BLaER1 treated with 17β-estradiol and CSF1 and Interleukin-3, amounts not matched to agents 10 nM and 100 nM (cell line): ENCODE data around the gene ARHGDIA.

ENCODE experiments used
- H3K27ac ChIP-seq, 11 experiments: shearing (Covaris generic); formaldehyde crosslinking; 2 replicates each; pipeline ENCODE4 v1.8.1; 2022
- H3K27me3 ChIP-seq, 11 experiments: shearing (Covaris generic); formaldehyde crosslinking; 2 replicates each; pipeline ENCODE4 v1.8.1; 2022
- H3K36me3 ChIP-seq, 11 experiments: shearing (Covaris generic); formaldehyde crosslinking; 2 replicates each; pipeline ENCODE4 v1.8.1; 2022
- H3K4me1 ChIP-seq, 10 experiments: shearing (Covaris generic); formaldehyde crosslinking; 2 replicates each; pipeline ENCODE4 v1.8.1; 2022
- H3K4me2 ChIP-seq, 11 experiments: shearing (Covaris generic); formaldehyde crosslinking; 2 replicates each; pipeline ENCODE4 v1.8.1; 2022
- H3K4me3 ChIP-seq, 10 experiments: shearing (Covaris generic); formaldehyde crosslinking; 2 replicates each; pipeline ENCODE4 v1.8.1; 2022
- H3K9ac ChIP-seq, 11 experiments: shearing (Covaris generic); formaldehyde crosslinking; 2 replicates each; pipeline ENCODE4 v1.8.1; 2022
- H3K9me3 ChIP-seq, 11 experiments: shearing (Covaris generic); formaldehyde crosslinking; replicated peaks in 1 of 11; 2 replicates each; pipeline ENCODE4 v1.8.1; 2022
- H4K20me1 ChIP-seq, 11 experiments: shearing (Covaris generic); formaldehyde crosslinking; 2 replicates each; pipeline ENCODE4 v1.8.1; 2022
- Cebpa-rat ChIP-seq, 11 experiments: shearing (Covaris generic); IDR thresholded peaks; 2 replicates each; pipeline ENCODE4 v1.8.1; 2022

Gene ARHGDIA

DNA sequence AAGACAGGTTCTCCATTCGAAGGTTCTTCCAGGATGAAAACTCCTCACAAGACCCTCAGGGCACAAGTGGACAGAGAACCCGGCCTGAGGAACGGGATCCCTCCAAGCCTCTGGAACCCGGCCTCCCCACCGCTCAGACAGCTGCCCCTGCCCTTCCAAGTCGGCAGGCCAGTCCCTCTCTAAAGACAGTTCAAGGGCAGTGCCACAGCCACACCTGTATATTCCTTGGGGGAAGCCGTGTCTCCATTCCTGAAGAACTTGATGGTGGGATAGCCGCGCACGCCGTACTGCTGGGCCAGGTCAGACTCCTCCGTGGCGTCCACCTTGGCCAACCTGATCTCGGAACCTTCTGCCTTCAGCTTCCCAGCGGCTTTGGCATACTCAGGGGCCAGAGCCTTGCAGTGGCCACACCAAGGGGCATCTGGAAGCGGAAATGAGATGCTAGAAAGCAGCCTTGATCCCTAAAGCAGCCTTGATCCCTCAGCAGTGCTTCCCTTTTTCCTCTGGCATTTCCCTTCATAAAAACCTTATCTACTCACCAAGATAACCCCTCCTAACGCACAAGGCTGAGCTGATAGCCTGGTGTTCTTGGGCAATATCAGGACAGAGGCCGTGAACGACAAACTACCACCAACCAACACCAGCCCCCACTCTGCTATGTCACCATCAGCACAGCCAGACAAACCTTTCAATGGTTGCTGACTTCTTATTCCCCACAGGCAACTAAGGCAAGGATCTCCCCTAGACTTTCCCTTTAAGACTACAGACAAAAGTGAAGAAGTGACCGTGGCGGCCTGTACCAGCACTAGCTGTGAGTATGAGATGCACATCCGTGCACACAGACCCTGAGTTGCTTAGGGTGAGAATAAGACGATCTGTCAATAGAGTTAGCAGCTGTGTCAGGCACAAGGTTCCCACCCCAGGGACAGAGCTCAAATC lies 11.9 kb downstream of the ARHGDIA start:
- Histone ChIP-seq H3K9ac (peak overlapping the region; percentile 89 to 96 (median 94)), H3K36me3 (peaks cover 51 to 65% (median 58%) of the 10 kb centered on the region in 11 experiments), H3K4me2 (peak overlapping the region; percentile 91 to 99 (median 98)), H3K4me3 (peak overlapping the region; percentile 78 to 99 (median 92)), H3K27ac (peak overlapping the region; percentile 79 to 91 (median 87); a peak in 21 of 22 replicates), H3K9me3 (no peaks in the 10 kb centered on the region), H4K20me1 (peaks cover 54 to 71% (median 63%) of the 10 kb centered on the region in 11 experiments; a peak in 21 of 22 replicates), H3K4me1 (peaks cover 50 to 70% (median 55%) of the 10 kb centered on the region in 10 experiments), H3K27me3 (no peaks in the 10 kb centered on the region)
- TF ChIP-seq Cebpa-rat (IDR thresholded peaks at IDR 0.05) = no peak

- Histone ChIP-seq H3K4me1 (peaks cover 42 to 61% (median 46%) of the 10 kb centered on the region in 10 experiments), H3K4me2 (peak overlapping the region; percentile 91 to 99 (median 98)), H4K20me1 (peaks cover 55 to 73% (median 65%) of the 10 kb centered on the region in 11 experiments; a peak in 21 of 22 replicates), H3K9me3 (no peaks in the 10 kb centered on the region), H3K27ac (peak overlapping the region in 10 of 11 experiments; percentile 81 to 91 (median 87); a peak in 16 of 22 replicates), H3K9ac (peak overlapping the region; percentile 89 to 96 (median 94)), H3K36me3 (peaks cover 59 to 70% (median 61%) of the 10 kb centered on the region in 11 experiments), H3K27me3 (no peaks in the 10 kb centered on the region), H3K4me3 (peak overlapping the region; percentile 78 to 99 (median 92))
- TF ChIP-seq Cebpa-rat (IDR thresholded peaks at IDR 0.05) = no peak
Observed at GRCh38 chr17:81858170-81858966, 12.8 kb downstream of the ARHGDIA start.

DNA sequence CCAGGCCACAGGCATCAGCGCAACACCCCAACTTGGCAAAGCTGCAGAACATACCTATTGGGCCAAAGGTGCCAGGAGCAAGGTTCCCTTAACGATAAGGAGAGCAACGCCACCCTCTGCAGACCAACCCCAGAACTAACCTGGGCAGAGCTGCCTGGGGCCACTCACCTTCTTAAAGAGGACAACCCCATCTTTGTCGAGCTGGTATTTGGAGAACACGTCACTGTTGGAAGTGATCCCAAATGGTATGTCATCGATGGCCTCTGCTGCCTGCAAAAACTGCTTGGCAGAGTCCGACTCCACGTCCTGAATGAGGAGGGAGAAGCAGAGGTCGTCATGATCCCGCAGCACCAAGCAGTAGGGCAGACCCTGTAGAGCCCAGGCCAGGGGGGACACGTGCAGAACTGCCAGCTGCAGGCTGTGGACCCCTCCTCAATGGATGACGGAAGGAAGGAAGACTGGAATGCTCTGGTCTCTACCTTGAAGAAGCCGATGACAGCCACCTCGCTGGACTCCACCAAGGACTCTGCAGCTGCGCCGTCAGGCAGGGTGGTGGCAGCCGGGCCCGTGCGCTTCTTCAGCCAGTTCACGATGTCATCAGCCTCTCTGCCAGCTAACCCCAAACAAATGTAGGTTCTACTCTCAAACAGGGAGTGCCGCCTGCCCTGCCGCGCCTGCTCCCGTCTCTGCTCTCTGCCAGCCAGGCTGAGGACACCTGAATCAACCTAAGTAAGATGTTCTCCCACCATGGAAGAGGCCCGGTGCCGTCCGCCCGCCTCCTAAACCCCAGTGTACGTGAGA lies 16.0 kb downstream of the ARHGDIA start:
- Histone ChIP-seq H4K20me1 (peaks cover 71 to 100% (median 97%) of the 10 kb centered on the region in 11 experiments; a peak in 21 of 22 replicates), H3K27me3 (no peaks in the 10 kb centered on the region), H3K4me1 (peaks cover 22 to 42% (median 26%) of the 10 kb centered on the region in 10 experiments), H3K4me2 (no peak overlapping the region), H3K4me3 (no peak overlapping the region), H3K9me3 (no peaks in the 10 kb centered on the region), H3K27ac (no peak overlapping the region), H3K9ac (peak overlapping the region in 9 of 11 experiments; percentile 2 to 96 (median 33); a peak in 12 of 22 replicates), H3K36me3 (peaks cover 88 to 95% (median 92%) of the 10 kb centered on the region in 11 experiments)
- TF ChIP-seq Cebpa-rat (IDR thresholded peaks at IDR 0.05) = no peak

DNA sequence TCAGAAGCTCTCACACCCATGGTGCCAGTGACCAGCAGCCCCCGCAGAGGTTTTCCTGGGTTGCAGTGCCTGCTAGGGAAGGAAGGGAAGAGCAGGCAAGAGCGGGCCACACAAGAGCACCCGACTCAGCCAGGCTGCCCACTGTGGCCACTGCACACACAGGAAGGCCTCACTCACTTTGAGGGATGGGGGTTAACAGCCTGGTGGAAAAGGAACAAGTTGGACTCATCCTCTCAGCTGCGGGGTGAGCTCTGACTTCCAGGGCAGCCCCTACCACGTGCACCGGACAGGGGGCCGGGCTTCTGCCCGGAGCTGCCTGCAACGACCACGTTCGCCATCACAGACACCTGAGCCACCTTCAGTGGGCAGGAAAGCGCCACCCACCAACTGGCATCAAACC lies 18.9 kb downstream of the ARHGDIA start:
- H4K20me1 ChIP-seq = peaks cover 49 to 100% (median 79%) of the 10 kb centered on the region in 11 experiments; a peak in 21 of 22 replicates
- no peak overlapping the region for H3K4me2 ChIP-seq
- H3K27me3 ChIP-seq = no peaks in the 10 kb centered on the region
- H3K27ac ChIP-seq = no peak overlapping the region
- H3K9me3 ChIP-seq = no peaks in the 10 kb centered on the region
- H3K4me1 ChIP-seq = peaks cover 0 to 21% (median 3%) of the 10 kb centered on the region in 10 experiments; a peak in 13 of 20 replicates
- no peak overlapping the region for H3K4me3 ChIP-seq
- TF ChIP-seq Cebpa-rat (IDR thresholded peaks at IDR 0.05) = no peak
- H3K36me3 ChIP-seq = peaks cover 96 to 100% (median 100%) of the 10 kb centered on the region in 11 experiments
- 0 out of 22 replicates have a peak overlapping the region, but pooled peaks of 2 of the 11 experiments have one; percentile 6 to 9 for H3K9ac ChIP-seq

- Histone ChIP-seq H3K27me3 (no peaks in the 10 kb centered on the region), H3K36me3 (peaks cover 96 to 100% (median 100%) of the 10 kb centered on the region in 11 experiments), H3K4me3 (no peak overlapping the region), H3K9ac (peak overlapping the region in 2 of 11 experiments; percentile 13 to 17; a peak in 1 of 22 replicates), H4K20me1 (peaks cover 41 to 100% (median 71%) of the 10 kb centered on the region in 11 experiments; a peak in 21 of 22 replicates), H3K9me3 (no peaks in the 10 kb centered on the region), H3K4me1 (peaks cover 0 to 13% (median 0%) of the 10 kb centered on the region in 10 experiments; a peak in 7 of 20 replicates), H3K27ac (no peak overlapping the region), H3K4me2 (no peak overlapping the region)
- TF ChIP-seq Cebpa-rat (IDR thresholded peaks at IDR 0.05) = no peak
Observed at GRCh38 chr17:81851423-81851822, 19.7 kb downstream of the ARHGDIA start.

DNA sequence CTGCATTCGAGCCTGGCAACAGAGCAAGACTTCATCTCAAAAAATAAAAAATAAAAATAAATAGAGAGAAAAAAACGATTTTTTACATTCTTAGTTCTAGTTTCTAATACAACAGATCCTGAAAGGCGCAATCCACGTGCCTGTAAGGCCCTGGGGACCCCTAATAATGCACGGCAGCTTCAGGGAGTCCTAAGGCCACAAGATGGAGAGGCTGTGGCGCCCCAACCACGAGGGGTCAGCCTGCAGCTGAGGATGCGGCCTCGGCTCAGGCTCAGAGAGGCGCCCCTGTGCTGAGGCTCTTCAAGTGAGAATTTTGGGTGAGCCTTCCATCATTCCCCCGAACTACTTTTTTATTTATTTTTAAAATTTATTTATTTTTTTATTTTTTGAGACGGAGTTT lies 21.7 kb downstream of the ARHGDIA start:
- H3K27ac ChIP-seq = no peak overlapping the region
- H4K20me1 ChIP-seq = peaks cover 24 to 100% (median 64%) of the 10 kb centered on the region in 11 experiments; a peak in 21 of 22 replicates
- no peak overlapping the region for H3K4me3 ChIP-seq
- H3K36me3 ChIP-seq = peaks cover 96 to 100% (median 100%) of the 10 kb centered on the region in 11 experiments
- H3K4me1 ChIP-seq = peaks cover 0 to 8% (median 0%) of the 10 kb centered on the region in 10 experiments; a peak in 2 of 20 replicates
- no peak overlapping the region for H3K9ac ChIP-seq
- no peaks in the 10 kb centered on the region for H3K27me3 ChIP-seq
- H3K9me3 ChIP-seq = no peaks in the 10 kb centered on the region
- H3K4me2 ChIP-seq = no peak overlapping the region
- no peak for TF ChIP-seq Cebpa-rat (IDR thresholded peaks at IDR 0.05)

DNA sequence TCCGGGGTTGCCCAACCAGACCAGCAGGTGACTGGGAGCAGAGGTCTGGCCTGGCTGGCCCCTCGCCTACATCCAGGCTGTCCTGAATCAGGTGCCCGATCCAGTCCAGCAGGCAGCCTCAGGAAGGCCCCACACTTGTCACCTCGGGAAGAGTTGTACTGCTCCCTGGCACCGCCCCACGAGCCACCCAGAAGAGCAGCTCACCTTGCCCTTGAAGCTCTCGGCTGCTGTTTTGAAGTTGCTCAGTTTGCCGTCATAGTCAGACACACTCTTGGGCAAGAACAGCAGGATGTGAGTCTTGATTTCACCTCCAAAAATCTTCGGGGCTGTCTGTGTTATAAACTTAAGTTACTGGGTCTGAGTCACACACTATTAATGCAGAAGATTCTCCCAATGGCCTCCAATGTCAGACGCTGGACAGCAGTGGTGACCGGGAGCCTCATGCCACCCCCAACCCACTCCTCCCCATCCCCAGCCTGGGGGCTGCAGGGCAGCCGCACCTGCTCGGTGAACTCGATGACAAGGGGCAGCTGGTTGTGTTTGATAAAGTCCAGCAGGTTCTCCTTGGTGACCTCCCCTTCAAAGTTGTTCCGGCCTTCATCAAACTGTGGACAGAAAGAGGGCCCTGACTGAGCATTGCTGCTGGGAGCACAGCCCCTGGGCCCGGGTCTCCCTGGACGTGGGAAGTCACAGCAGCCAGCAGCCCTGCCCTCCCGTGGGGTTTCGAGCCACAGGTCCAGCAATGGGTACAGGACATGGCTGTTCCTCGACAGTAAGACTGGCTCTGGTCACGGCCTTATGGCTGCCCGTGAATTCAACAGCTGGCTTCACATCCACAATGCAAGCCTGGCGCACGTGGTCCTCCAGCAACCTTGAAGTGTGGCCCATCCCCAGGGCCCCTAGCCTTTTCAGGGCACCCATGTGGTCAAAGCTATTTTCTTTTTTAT lies 24.1 kb downstream of the ARHGDIA start:
- no peak overlapping the region for H3K27ac ChIP-seq
- H3K4me2 ChIP-seq = no peak overlapping the region
- H3K4me1 ChIP-seq = peaks cover 0 to 32% (median 10%) of the 10 kb centered on the region in 10 experiments; a peak in 17 of 20 replicates
- no peak for TF ChIP-seq Cebpa-rat (IDR thresholded peaks at IDR 0.05)
- no peak overlapping the region for H3K9ac ChIP-seq
- H3K36me3 ChIP-seq = peaks cover 94 to 100% (median 99%) of the 10 kb centered on the region in 11 experiments
- H3K9me3 ChIP-seq = no peaks in the 10 kb centered on the region
- H4K20me1 ChIP-seq = peaks cover 26 to 100% (median 54%) of the 10 kb centered on the region in 11 experiments; a peak in 20 of 22 replicates
- no peak overlapping the region for H3K4me3 ChIP-seq
- H3K27me3 ChIP-seq = no peaks in the 10 kb centered on the region
